ENCODE measurements around the gene TDRD7.
"Not testable (repeated sequence)": the region's sequence is repeated elsewhere in the genome, so short reads cannot be mapped to it uniquely, and the experiment has no call there.

TDRD7 gene

DNA sequence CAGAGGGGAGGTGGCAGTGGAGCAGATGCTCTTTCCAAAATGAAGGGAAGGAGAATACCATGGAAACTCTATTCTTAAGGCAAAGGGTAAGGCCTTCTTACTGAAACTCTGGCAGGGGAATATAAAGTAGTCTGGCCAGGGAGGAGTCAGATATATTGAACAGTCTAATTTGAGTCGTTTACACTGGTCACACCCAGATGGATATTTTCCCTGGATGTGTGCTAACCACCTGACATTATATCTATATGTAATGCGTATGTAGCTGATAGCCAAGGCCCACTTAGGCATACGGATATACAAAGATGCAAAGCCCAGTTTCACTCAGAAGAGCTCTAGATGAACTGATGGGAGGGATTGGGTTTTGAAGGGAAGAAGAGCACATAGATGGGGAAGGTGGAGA is 7.0 kb downstream of the TDRD7 start:
- FAIRE-seq: no peak
- no peak for DNase-seq (ENCODE audit: insufficient read length, low spot score)

DNA sequence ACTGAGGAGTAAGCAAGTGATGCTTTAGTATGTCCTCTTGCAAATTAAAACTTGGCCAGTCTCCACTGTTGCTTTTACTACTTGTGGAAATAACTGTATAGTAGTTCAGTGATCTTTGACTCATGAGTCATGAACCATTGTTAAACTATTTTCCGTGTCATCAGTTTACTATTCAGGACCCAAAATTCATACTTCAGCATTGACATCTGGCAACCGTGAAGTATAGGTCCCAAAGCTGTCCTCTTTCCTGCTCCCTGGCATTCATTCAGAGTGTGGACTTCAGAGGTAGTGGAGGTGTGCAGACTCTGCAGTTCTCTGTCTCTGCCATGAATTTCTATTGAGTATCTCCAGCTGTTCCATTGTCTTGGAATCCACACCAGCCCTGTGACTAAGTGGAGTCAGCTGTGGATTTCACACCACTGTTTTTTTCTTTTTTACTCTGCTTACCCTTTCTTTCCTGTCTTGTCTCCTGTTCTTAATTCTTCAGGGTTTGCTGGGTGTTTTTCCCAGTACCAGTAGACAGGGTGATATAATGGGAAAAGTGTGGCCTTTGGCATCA is 7.5 kb downstream of the TDRD7 start:
- DNase-seq (ENCODE audit: insufficient read length, low spot score): no peak
- FAIRE-seq: no peak

DNA sequence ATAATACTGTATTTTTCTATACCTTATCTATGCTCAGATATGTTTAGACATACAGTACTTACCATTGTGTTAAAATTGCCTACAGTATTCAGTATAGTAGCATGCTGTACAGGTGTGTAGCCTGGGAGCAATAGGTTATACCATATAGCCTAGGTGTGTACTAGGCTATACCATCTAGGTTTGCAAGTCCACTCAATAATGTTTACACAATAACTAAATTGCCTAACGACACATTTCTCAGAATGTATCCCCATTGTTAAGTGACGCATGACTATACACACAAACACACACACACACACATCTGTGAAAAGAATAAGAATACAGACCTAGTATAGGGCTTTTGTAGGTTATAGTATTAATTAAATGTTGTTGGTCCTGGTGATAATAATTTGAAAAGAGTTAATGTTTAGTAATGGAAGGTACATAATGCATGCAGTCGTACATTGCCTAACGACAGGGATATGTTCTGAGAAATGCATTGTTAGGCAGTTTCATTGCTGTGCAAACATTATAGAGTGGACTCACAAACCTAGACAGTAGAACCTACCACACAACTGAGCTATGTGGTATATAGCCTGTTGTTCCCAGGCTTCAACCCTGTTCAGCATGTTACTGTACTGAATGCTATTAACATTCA is 13.6 kb downstream of the TDRD7 start:
- FAIRE-seq (no peak), DNase-seq (ENCODE audit: insufficient read length, low spot score) (no peak)

DNA sequence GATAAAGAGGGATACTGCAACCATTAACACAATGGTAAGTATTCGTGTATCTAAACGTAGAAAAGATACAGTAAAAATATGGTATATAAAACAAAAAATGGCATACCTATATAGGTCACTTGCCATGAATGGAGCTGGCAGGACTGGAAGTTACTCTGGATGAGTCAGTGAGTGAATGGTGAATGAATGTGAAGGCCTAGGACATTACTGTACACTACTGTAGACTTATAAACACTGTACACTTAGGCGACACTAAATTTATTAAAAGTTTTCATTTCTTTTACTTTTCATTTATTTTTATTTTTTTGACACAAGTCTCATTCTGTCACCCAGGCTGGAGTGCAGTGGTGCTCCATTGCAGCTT is 14.1 kb downstream of the TDRD7 start:
- FAIRE-seq (peak; percentile 4), DNase-seq (ENCODE audit: insufficient read length, low spot score) (no peak)

DNA sequence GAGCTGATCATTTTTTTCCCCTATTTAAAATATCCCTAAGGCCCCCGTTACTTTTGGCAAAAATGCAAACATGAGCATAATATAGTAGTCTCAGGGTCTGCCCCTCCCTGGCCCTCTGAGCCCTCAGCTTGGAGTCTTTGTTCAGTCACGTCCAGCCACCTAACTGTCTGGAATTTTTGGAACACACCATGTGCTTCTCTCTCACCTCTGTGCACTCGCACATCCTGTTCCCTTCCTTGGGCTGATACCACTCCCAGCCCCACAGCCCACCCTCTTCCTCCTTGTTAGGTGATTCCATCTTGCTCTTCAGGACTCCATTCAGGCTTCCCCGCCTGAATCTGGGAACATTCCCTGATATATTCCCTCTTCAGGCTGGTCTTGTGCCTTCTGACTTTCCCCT is 16.0 kb downstream of the TDRD7 start:
- DNase-seq (ENCODE audit: insufficient read length, low spot score): no peak
- FAIRE-seq: no peak

DNA sequence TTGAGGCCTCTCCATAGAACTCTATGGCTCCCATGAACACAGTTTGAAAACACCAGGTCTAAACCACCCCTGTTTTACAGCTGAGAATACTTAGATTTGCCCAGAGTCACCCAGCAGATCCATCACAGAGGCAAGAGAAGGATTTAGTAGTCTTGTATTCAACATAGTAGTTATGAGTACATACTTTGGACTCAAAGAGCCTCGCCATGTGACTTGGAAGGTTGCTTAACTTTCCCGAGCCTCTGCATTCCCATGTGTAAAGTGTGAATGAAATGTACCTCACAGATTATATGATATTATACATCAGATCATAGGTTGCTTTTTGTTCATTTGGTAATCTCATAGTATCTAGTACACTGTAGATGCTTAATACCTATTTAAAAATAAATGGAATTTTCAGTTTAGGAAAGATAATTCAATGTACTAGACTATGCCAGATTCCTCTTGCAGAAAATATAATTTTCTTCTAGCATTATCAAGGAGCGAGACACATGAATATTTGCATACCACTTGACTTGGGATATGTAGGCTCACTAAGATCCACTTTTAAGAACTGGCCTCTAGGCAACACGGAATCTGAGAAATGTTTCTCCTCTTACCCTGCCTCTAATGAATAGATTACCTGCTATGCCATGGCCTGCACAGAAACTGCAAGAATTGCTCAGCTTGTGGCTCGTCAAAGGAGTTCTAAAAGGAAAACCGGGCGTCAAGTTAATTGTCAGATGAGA is 18.6 kb downstream of the TDRD7 start:
- no peak for DNase-seq (ENCODE audit: insufficient read length, low spot score)
- no peak for FAIRE-seq

DNA sequence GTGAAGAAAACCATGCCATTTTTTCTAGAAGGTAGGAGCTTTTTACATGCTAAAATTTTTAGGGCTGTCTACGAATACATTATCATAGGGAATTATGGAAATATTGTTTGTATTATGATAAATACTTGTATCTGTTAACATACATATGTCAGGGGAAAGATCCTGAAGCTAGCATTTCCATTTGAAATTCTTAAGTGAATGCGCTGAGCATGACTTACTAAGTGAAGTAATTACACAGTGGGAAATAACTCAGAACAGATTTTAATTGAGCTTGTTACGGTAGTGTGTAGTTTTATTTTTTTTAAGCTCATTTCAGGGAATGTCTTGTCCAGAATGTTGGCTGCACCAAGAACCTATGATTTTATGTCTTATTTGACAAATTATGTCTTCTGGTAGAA is 19.1 kb downstream of the TDRD7 start:
- DNase-seq (ENCODE audit: insufficient read length, low spot score): no peak
- peak; percentile 60 for FAIRE-seq

DNA sequence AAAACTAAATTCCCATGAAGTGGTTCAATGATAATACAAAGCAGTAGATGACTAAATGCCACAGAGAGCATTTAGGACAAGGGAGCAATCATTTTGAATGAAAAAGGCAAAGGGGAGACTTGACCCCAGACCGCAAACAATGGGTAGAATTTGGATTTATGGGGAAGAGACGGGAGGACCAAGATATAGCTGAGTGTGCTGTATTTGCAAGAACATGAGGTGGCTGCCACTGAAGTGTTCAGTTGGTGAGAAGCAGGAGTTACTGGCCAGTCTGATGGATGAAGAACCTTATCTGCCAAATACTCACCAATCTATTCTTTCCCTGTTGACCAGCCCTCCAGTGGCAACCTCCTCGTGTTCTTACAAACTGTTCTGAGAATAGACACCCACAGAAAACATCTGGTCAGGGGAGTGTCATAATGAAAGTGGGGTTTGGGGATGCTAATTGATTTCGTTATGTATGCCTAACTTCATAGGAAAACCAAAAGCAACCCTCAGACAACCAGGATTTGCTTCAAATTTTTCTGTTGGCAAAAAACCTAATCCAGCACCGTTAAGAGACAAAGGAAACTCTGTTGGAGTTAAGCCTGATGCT is 19.8 kb downstream of the TDRD7 start:
- peak; percentile 35 for FAIRE-seq
- DNase-seq (ENCODE audit: insufficient read length, low spot score): no peak

DNA sequence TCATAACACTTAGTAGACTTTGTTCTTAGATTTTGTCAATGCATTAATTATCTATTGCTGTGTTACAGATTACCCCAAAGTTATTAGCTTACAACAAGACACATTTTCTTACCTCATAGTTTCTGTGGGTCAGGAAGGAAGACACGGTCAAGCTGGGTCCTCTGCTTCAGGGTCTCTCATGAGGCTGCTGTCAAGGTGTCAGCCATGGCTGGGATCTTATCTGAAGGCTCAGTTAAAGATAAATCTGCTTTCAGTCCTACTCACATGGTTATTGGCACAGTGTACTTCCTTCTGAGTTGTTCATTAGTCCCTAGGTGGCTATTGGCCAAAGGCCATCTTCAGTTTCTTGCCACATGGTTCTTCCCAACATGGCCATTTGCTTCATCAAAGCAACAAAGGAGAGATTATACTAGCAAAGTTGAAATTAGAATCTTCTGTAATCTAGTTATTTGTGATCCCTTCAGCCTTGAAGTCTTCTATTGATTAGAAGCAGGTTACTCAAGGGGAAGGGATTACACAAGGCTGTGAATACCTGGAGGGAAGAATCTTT is 25.2 kb downstream of the TDRD7 start:
- DNase-seq (ENCODE audit: insufficient read length, low spot score) (no peak), FAIRE-seq (no peak)

DNA sequence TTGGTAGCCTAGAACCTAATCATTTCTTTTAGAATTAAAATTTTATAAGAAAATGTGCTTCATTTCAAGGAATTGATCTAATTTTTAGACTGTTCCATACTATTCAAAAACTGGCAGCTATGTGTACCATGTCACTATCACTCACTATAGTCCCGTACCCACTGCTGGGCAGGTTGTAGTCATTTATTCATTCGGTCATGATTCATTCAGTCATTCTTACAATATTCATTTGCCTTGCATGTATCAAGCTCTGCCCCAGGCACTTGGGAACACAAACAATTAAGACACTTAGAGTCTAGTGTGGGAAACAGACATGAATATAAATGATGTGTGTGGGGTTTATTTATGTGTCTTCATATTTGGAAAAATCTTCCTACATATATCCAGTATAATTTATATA is 26.4 kb downstream of the TDRD7 start:
- no peak for FAIRE-seq
- no peak for DNase-seq (ENCODE audit: insufficient read length, low spot score)

DNA sequence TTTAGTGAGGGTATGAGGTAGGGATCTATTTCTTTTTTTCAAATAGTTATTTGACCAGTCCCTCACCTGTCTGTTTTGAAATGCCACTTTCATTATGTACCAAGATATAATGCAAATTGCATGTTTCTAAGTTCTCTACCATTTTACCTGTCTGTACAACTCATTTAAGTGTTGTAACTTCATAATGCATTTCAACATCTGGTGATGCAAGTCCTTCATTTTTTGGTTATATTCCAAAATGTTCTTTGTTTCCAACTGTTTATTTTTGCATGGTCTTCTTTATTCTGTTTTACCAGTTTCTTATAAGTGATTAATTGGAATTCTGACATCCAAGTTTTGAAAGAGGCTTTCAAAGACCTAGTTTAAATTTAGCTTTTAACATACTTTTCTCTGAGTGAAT is 26.8 kb downstream of the TDRD7 start:
- DNase-seq (ENCODE audit: insufficient read length, low spot score) (no peak), FAIRE-seq (no peak)

DNA sequence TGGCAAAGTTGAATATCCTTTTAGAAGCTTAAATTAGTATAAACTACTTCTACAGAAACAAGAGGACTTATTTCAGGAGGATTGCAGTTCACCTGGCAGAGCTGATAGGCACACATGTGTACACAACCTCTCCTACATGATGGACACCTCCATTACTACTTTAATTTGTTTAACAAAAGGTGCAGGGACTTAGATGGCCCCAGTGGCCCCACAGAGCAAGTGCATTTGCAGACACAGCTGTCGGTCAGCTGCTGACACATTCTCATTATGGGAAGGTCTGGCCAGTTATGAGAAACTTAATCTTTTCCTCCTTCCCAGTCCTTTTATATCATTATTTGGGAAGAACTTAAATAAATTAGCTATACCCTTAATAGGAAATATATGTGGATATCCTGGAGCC is 28.3 kb downstream of the TDRD7 start:
- FAIRE-seq: no peak

DNA sequence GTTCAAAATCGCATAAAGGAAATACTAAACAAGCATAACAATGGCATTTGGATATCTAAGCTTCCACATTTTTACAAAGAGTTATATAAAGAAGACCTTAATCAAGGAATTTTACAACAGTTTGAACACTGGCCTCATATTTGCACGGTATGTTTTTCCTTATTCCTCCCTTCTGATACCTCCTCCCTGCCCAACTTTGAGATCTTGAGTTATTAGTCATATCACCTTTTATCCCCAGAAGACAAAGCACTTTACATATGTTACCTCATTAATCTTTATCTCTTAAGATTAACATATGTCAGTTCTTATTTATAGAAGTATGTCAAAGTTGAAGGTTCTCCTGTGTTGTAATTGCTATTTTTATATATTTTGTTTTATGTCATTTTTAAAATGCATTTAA is 29.8 kb downstream of the TDRD7 start:
- DNase-seq (ENCODE audit: insufficient read length, low spot score): no peak
- FAIRE-seq: no peak

More for the DNA sequence above, 28.3 kb downstream of the TDRD7 start:
- DNase-seq (ENCODE audit: insufficient read length, low spot score): no peak

DNA sequence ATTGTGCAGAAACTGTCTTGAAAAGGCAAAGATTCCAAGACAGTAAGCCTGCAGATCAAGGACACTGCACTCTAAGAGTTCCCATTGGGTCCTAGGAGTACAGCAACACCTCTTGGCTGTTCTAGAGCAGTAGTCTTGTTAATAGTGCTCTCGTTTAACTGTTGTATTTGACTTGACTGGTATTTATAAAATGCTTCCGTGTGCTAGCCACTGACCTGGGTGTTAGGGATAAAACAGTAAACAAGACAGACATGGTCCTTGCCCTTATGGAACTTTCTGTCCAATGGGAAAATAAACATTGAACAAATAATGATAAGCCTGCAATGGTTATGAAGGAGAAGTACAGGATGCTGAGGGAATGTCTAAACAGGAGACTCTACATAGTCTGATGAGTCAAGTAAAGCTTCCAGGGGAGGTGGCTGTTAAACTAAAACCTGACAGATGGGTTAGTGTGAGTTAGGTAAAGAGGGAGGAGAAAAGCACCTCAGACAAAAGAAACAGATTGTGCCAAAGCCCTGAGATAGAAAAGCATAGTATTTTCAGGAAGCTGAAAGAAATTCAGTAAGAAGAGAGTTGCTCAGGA is 33.3 kb downstream of the TDRD7 start:
- FAIRE-seq (no peak), DNase-seq (ENCODE audit: insufficient read length, low spot score) (no peak)

DNA sequence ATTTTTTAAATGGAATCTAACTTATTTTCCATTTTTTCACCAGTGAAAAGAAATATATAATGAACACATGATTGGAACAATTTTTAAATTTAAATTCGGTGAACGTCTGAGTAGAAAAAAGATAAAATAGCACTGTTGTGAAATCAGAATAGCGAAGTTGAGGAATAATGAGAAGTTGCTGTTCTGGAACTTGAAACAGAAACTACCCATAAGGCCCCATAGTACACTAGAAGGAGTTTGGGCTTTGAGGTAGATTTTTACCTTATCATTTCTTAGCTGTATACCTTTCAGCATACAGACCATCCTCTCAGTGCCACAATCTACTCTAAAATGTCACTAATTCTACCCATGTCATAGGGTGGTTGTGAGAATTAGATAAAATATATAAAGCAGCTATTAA is 35.1 kb downstream of the TDRD7 start:
- FAIRE-seq: no peak

DNA sequence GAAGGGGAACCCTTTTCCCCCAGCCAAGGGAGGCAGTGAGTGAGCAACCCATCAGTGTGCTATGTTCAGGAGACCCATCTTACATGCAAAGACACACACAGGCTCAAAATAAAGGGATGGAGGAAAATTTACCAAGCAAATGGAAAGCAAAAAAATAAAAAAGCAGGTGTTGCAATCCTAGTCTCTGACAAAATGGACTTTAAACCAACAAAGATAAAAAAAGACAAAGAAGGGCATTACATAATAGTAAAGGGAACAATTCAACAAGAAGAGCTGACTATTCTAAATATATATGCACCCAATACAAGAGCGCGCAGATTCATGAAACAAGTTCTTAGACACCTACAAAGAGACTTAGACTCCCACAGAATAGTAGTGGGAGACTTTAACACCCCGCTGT is 41.7 kb downstream of the TDRD7 start:
- DNase-seq (ENCODE audit: insufficient read length, low spot score); FAIRE-seq: not testable (repeated sequence)

More for the DNA sequence above, 35.1 kb downstream of the TDRD7 start:
- no peak for DNase-seq (ENCODE audit: insufficient read length, low spot score)

DNA sequence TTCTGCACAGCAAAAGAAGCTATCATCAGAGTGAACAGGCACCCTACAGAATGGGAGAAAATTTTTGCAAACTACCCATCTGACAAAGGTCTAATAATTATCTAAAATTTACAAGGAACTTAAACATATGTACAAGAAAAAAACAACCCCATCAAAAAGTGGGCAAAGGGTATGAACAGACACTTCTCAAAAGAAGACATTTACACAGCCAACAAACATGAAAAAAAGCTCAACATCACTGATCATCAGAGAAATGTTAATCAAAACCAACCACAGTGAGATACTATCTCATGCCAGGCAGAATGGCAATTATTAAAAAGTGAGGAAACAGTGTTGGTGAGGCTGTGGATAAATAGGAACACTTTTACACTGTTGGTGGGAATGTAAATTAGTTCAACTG is 44.9 kb downstream of the TDRD7 start:
- DNase-seq (ENCODE audit: insufficient read length, low spot score); FAIRE-seq: not testable (repeated sequence)

DNA sequence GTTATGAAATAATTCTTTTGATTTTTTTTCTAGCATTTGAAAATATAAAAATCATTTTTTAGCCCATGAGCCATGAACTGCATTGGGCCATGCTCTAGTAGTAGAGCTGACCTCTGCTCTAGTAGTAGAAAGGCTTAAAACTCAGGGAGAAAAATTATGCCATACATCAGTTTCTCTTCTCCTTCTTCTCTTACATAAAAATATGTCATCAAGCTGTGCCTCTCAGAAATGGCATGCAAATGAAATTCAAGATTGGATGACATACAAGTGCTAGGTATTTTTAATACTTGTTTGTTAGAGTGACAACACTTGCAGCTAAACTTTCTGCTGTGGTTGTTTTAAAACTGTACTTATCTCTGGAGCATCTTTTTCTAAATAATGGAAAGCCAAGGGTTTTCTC is 47.4 kb downstream of the TDRD7 start:
- no peak for FAIRE-seq
- DNase-seq (ENCODE audit: insufficient read length, low spot score): no peak

DNA sequence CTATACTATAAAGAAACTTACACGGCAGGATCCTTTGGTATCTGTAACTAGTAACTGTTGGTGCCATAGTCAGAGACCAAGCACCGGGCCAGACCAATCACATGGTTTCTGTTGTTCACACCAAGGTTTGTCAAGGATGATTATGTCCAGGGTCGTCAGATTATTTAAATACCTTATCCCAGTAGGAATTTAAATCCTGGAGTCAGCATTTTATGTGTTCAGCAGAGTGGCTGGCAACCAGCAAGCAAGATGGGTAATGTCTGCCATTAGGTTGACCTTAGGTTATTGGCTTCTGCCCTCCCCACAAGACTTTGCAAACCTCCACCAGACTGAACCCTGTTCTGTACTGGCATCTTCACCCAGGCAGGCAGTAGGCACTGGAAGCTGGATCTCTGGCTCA is 50.3 kb downstream of the TDRD7 start:
- FAIRE-seq (no peak), DNase-seq (ENCODE audit: insufficient read length, low spot score) (no peak)

DNA sequence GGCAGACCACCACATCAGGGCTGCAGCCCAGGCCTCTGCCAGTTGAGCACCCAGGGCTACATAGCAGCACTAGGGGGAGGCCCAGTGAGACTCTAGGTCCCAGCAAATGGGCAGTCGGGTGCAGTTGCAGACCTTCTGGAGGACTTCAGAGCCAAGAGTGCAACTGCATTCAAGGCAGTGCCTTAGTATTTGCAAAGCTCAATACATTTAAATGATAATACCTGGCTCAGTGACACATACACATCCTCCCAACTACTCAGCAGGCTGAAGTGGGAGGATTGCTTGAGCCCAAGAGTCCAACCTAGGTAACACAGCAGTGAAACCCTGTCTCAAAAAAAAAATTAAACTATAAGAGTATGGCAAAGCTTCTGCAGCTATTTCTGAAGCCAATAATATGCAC is 51.0 kb downstream of the TDRD7 start:
- FAIRE-seq (no peak), DNase-seq (ENCODE audit: insufficient read length, low spot score) (no peak)
